ENCODE data around the gene CCDC152.

CCDC152 gene

DNA sequence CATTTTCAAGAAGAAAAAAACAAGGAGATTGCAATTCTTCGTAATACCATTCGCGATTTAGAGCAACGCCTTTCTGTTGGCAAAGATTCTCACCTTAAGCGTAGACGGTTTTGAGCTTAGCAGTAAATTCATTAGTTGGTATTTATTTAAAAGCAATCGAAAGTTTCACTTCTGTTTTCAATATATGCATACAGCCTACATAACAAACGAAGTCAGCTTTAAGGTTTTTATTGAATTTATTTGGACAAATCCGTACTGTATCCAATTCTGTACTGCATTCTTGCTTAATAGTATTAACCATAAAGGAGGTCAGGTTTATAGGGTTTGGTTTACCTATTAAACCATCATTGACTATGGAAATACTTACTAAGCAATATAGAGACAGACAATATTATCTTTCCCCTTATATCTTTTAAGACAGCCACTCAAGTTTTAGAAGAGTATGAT, 43.1 kb downstream of the CCDC152 start:
- DNase-seq (ENCODE audit: low spot score) (no peak), ATAC-seq (ENCODE audit: low read depth) (no peak)
- no peaks in the 10 kb centered on the region for H3K36me3 ChIP-seq (ENCODE audit: low read depth)
- TF ChIP-seq, protein P1, sequence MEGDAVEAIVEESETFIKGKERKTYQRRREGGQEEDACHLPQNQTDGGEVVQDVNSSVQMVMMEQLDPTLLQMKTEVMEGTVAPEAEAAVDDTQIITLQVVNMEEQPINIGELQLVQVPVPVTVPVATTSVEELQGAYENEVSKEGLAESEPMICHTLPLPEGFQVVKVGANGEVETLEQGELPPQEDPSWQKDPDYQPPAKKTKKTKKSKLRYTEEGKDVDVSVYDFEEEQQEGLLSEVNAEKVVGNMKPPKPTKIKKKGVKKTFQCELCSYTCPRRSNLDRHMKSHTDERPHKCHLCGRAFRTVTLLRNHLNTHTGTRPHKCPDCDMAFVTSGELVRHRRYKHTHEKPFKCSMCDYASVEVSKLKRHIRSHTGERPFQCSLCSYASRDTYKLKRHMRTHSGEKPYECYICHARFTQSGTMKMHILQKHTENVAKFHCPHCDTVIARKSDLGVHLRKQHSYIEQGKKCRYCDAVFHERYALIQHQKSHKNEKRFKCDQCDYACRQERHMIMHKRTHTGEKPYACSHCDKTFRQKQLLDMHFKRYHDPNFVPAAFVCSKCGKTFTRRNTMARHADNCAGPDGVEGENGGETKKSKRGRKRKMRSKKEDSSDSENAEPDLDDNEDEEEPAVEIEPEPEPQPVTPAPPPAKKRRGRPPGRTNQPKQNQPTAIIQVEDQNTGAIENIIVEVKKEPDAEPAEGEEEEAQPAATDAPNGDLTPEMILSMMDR (IDR thresholded peaks at IDR 0.05; ENCODE audit: poor library complexity, severe bottlenecking): no peak
- no peak overlapping the region for H3K4me3 ChIP-seq (ENCODE audit: severe bottlenecking)
- no peak overlapping the region for H3K27ac ChIP-seq (ENCODE audit: poor library complexity, severe bottlenecking)
- H3K27me3 ChIP-seq (ENCODE audit: insufficient read depth, poor library complexity, severe bottlenecking): peaks cover 5% of the 10 kb centered on the region
- H3K4me1 ChIP-seq (ENCODE audit: insufficient read depth, poor library complexity, severe bottlenecking): no peaks in the 10 kb centered on the region
- no peaks in the 10 kb centered on the region for H3K9me3 ChIP-seq (ENCODE audit: severe bottlenecking)

- H3K4me3 ChIP-seq (ENCODE audit: severe bottlenecking): no peak overlapping the region
- peaks cover 5% of the 10 kb centered on the region for H3K27me3 ChIP-seq (ENCODE audit: insufficient read depth, poor library complexity, severe bottlenecking)
- no peak for DNase-seq (ENCODE audit: low spot score)
- H3K27ac ChIP-seq (ENCODE audit: poor library complexity, severe bottlenecking): no peak overlapping the region
- H3K4me1 ChIP-seq (ENCODE audit: insufficient read depth, poor library complexity, severe bottlenecking): no peaks in the 10 kb centered on the region
- ATAC-seq (ENCODE audit: low read depth): no peak
- H3K36me3 ChIP-seq (ENCODE audit: low read depth): no peaks in the 10 kb centered on the region
- TF ChIP-seq, protein P1 (IDR thresholded peaks at IDR 0.05; ENCODE audit: poor library complexity, severe bottlenecking): no peak
- H3K9me3 ChIP-seq (ENCODE audit: severe bottlenecking): no peaks in the 10 kb centered on the region
Measured at GRCh38 chr5:42800748-42801330, 44.2 kb downstream of the CCDC152 start.

DNA sequence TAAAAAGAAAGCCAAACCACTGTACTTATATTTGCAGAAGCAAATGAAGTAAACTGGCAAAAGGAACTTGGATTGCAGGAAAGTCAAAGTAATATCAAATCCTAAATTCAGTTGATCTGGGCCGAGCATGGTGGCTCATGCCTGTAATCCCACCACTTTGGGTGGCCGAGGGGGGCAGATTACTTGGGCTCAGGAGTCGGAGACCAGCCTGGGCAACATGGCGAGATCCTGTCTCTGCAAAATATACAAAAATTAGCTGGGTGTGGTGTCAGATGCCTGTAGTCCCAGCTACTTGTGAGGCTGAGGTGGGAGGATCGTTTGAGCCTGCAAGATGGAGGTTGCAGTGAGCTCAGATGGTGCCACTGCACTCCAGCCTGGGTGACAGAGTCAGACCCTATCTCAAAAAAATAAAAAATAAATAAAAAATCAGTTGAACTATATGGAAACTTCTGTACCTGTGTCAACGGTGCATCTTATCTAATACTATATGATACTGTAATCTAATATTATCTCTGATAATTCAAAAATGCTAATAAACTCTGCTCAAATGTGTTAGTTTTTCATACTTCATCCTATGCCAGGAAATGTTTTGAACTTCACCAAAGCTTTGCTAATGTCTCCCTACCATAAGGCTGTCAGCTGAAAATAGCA, 45.0 kb downstream of the CCDC152 start:
- Histone ChIP-seq H3K27me3 (ENCODE audit: insufficient read depth, poor library complexity, severe bottlenecking) (peaks cover 5% of the 10 kb centered on the region), H3K4me1 (ENCODE audit: insufficient read depth, poor library complexity, severe bottlenecking) (no peaks in the 10 kb centered on the region), H3K27ac (ENCODE audit: poor library complexity, severe bottlenecking) (no peak overlapping the region), H3K4me3 (ENCODE audit: severe bottlenecking) (no peak overlapping the region), H3K9me3 (ENCODE audit: severe bottlenecking) (no peaks in the 10 kb centered on the region), H3K36me3 (ENCODE audit: low read depth) (no peaks in the 10 kb centered on the region)
- TF ChIP-seq, protein P1 (IDR thresholded peaks at IDR 0.05; ENCODE audit: poor library complexity, severe bottlenecking): no peak
- DNase-seq (ENCODE audit: low spot score): no peak
- ATAC-seq (ENCODE audit: low read depth): no peak

- Histone ChIP-seq H3K4me1 (ENCODE audit: insufficient read depth, poor library complexity, severe bottlenecking) (no peaks in the 10 kb centered on the region), H3K9me3 (ENCODE audit: severe bottlenecking) (peaks cover 2% of the 10 kb centered on the region), H3K27me3 (ENCODE audit: insufficient read depth, poor library complexity, severe bottlenecking) (peaks cover 1% of the 10 kb centered on the region), H3K4me3 (ENCODE audit: severe bottlenecking) (no peak overlapping the region), H3K27ac (ENCODE audit: poor library complexity, severe bottlenecking) (no peak overlapping the region), H3K36me3 (ENCODE audit: low read depth) (no peaks in the 10 kb centered on the region)
- DNase-seq (ENCODE audit: low spot score) (no peak), ATAC-seq (ENCODE audit: low read depth) (no peak)
- TF ChIP-seq, protein P1 (IDR thresholded peaks at IDR 0.05; ENCODE audit: poor library complexity, severe bottlenecking): no peak
Measured at GRCh38 chr5:42804717-42805339, 48.2 kb downstream of the CCDC152 start.

Data from RWPE2 (cell line).